NCI-H524 treated with DMSO at 0.1 percent for 48 hours (cell line): Measurements from ENCODE around the gene PIGZ.

Experiments used
- DNase-seq: peaks from one replicate; lab custom pipeline; 2025; lab: John Stamatoyannopoulos, UW

Gene PIGZ

DNA sequence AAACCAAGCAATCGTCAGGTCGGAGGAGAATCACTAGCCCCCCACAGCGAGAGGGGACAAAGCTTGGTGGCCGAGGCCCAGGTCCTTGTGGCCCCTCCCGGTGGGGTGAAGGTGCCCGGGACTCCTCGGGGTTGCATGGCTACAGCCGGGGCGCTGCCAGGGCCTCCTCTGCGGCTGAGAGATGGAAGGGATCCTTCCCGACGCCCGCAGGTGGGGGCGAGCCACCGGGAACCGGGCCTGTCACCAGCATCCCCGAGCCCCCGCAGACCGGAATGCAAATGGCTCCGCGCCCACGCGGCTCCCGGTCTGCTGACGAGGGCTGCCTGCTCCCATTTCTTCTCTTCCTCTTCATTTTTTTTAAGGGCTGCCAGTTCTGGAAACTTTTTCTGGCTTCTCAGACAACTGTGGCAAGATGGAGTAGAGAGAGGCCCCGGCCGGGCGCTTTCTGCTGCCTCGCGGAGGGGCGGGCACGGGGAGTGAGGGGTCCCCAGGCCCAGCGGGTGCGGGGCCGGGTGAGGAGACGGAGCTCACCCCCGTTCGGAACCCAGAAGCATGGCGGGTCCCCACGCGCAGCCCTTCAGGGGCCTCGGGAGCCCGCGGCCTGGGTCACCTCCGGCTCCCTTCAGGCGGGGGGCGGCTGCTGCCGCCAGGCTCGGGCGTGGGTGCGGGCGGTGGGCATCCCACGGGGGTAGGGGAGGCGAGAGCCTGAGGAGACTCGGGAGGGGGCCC, 33.5 kb upstream of the PIGZ start:
- no peak for DNase-seq

DNA sequence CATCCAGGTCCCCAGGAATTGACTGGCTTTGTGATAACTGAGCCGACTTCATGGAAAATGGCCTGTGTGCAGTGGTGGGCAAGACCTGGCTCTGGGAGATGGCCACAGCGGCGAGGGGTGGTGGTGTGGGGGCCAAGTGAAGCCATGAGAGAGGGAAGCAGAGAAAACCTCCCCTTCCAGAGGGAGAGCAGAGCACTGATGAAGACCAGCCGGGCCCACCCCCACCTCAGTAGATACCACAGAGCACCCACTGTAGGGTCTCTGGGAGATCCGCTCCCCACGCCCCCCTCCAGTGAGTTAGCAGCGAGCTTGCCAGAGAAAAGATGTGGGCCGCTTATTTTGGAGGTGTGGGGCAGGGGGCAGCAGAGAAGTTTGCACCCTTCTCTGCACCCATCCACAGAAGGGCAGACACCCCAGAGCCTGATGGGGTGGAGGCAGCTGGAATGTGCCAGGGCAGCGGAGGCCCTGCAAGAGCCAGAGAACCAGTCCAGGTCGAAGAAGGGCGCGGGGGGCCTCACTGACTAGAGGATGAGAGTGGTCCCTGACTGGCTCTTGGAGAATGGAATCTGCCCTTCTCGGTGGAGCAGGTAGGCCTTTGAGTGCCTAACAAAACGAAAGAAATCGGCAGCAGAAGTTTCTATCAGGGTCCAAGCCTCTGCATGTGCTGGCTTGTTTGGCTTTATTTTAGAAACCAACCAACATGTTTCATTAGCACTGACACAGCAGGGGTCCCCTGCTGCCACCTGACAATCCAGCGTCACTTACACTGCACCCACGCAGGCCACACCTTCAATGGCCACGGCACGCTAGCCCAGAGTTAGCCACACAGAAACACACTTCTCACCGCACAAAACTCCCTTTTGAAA, 32.7 kb upstream of the PIGZ start:
- no peak for DNase-seq

DNA sequence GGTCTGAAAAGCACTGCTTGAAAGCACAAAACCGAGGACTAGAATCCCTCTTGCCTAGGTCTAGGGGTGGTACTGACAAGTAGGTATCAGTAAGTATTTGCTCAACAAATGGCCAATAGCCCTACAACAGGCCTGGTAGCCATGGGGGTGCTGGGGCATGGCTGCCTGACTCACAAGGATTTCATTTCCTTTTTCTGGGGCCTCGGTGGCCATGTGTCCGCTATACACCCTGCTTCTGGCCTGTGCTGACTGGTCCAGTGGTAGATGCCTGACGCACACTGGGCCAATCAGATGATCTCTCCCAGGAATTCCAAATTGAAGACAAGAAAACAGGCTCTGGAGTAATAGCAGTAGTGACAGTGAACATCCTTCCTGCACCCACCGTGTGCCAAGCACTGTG, 31.6 kb upstream of the PIGZ start:
- DNase-seq, result no peak

DNA sequence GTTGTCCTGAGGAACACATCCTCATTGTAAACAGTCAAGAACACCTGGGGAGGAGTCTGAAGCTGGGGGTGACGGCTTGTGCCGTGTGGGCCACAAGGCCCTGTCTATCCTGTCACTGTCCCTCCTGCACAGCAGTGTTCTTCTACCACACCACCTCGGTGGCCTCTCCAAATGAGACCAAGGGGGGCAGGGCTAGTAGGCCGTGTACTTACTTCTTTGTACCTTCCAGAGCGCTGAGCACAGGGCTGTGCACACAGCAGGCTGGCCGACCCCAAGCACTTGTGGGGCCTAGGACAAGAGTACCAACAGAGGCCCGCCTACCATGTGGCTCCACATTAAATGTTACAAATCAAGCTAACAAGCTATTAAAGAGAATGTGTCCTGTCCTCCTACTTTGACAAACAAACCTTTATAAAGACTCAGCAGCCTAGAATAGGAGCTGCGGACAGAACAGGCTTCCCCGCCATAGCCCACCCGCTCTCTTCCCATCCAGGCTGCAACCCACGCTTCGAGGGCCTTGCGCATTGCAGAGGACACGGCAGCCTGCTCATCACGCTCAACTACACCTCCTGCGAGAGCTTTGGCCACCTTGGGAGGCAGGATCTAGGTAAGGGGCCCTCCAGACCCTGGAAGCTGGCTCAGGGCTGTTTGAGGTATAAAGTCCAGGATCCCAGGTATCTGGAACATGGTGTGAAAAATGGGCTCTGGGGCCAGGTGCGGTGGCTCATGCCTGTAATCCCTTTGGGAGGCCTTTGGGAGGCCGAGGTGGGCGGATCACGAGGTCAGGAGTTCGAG, 30.5 kb upstream of the PIGZ start:
- no peak for DNase-seq

DNA sequence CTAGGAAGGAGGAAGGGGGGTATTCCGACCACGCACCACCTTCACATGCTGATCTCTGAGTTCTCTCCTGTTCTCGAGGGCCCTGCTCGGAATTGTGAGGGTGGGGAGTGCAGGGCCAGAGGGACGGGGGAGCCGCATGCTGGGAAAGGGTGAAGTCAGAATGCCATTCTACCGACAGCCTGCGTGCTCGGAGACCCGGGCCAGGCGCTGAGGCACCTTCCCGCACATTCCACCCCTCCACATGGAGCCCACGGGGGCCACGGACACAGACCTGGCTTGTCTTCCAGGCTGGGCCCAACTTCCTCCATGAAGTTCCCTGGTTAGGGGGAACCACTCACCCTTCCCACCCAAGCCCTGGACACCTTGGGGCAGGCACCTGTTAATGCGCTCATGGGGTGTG, 28.7 kb upstream of the PIGZ start:
- DNase-seq, result no peak

DNA sequence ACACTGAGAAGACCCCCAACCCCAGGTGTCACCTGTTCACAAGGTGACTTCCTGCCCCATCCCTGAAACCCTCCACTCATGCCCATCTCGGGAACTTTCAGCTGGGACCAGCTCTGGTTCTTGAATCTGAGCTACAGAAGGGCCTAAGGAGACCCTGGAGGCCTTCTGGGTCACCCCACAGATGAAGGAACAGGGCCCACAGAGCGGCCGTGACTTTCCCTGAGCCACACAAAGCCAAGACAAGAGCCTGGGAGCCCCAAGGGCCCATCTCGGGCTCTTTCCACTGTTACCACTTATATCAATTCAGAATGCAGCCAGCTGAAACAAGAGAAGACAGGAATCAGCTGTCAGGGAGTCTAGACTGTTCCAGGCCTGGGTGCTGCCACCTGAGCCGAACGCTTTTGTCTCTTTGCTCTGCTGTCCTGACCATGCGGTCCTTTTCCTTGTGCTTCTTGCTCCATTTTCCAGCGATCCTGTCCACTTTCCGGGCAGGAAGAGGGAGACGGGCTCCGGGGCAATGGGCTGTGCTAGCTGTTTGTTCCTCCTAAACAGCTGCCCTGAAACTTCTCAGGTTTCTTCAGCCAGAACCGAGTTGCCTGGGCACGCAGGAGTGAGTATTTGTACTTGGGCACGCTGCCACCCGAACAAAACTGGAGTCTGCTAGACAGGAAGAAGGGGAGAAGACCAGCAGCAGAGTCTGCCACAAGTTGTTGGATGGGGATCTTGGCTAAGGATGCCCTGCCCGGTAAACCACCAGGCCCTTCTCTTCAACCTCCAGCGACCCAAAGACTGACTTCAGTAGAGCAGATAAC, 28.0 kb upstream of the PIGZ start:
- DNase-seq, result no peak

DNA sequence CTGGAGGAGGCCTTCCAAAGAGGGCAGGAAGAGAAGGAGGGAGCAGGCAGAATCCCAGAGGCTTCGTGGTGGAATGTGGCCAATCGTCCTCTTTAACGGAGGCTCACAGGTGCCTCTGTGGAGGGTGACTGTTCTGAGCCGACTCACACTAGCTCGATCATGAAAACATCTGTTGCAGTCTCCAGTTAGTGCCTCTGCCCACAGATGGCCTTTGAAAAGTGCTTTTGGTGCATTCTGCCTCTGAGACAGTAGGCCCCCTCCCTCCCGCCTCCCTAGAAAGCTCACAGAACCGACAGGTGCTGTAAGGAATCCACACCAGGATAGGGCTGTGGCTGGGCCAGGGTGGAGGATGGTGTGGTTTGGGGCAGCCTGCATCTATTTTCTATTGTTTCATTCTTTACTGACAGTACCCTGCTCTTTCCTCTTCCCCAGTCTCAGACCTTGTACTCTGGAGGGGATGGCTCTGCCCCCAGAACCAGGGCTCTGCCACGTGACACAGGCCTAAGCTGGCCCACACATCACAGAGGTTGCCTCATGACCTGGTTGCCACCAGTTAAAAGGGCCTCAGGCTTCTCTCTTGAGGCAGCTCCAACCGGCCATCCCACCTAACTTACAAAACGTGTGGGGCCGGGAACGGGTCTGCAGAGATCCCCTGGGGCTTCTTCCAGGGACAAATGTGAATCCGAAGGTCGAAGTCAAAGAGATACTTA, 27.2 kb upstream of the PIGZ start:
- peak; percentile 88 for DNase-seq

DNA sequence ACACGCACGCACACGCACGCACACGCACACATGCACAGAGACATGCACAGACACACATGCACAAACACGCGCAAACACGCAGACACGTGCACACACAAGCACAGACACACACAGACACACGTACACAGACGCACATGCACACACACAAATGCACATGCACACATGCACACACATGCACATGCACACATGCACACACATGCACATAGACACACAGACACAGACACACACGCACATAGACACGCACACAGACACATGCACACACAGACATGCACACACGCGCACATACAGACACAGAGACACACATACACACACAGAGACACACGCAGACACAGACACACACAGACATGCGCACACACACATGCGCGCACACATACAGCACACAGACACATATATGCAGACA, 26.4 kb upstream of the PIGZ start:
- no peak for DNase-seq

DNA sequence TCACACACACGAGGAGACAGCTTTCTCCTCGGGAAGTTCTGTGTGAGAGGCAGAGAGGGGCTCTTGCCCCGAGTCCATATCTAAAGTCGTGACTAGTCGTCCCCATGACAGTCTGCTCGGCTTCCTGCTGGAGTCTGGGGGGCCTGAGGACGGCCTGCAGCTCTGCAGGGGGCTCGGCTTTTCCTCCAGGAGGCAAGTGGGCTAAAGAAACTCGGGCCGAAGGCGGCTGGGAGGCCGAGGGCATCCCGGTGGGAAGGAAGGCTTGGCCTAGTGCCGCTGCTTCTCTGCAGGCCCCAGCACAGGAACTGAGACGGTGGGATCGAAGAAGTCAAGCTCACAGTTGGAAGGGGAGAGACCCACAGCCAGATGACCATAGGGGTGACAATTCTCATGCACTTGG, 25.4 kb upstream of the PIGZ start:
- no peak for DNase-seq

DNA sequence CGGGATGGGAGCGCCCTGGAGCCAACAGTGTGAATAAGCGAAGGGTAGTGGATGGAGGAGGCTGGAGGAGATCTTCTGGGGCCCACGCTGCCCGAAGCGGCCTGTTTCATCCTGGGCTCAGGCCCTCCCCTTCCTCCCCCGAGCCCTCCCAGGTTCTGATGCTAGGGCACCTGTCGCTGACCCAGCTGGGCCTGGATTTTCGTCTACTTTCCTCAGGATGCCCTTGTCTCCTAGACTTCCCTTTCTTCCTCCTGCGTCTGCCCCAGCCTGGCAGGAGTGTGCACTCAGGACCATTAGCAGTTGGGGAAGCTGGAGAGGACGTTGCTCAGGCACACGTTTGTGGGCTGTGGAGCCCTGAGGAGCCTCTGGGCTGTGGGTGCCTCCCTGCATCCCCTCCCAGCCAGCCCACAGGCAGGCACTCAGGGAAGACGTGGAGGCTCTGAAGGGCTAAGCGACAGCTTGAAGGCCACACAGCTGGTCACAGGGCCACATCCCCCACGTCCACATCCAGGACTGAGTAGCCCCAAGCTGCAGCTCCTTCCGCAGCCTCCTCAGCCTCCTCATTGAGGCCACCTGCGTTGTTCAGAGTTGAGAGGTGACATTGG, 23.9 kb upstream of the PIGZ start:
- DNase-seq, result no peak

DNA sequence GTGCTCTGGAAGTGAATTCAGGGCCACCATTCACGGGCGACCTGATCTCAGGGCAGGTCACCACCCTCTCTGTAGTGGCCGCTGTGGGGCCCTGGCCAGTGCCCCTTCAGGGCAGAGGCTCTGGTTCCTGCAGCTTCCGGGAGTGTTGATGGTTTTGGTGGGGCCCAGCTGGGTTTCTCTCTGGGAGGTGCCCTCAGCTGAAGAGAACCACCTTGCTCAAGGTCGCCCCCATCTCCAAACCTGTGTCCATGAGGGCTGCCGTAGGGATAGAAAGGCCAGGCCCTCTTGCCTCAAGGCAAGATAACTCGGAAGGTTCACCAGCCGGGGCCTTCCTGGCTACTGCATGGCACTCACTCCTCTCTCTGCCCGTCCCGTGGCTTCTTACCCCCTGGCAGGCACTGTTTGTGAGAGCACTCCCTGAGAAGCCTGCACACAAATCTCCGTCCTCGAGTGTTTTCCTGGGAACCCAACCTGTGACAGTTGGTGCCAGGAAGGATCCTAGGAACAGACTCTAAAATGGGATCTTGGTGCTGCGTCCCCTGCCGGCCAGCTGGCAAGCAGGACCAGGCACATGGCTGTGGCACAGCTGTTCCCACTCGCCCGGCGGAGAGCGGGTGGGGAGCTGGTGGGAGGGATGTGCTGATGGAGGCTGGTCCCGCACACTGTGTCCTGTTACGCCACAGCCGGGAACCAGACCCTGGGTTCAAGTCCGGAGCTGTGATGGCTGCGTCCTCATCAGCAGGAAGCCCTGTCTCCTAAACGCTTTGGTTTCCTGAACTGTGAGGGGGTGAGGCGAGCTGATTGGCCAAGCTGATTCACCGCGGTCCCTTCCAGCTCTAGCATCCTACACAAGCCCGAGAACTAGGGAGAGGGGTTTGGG, 23.2 kb upstream of the PIGZ start:
- DNase-seq, result no peak

DNA sequence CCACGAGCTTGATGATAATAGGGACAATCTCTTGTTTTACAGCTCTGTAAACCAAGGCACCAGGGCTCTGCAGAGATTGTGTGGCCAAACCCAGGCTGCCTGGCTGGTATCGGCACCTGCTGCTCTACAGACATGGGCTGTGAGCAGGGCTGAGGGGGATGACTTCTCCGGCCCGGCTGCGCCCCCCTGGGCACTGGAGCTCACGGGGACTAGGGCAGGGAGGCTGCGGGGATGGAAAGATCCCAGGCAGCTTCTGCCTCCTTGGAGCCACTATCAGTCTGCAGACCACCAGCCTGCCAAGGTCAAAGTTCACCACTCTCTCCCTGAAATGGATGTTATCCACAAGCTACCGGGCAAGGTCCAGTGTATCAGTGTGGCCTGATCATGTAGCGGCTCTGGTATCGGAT, 22.0 kb upstream of the PIGZ start:
- no peak for DNase-seq

DNA sequence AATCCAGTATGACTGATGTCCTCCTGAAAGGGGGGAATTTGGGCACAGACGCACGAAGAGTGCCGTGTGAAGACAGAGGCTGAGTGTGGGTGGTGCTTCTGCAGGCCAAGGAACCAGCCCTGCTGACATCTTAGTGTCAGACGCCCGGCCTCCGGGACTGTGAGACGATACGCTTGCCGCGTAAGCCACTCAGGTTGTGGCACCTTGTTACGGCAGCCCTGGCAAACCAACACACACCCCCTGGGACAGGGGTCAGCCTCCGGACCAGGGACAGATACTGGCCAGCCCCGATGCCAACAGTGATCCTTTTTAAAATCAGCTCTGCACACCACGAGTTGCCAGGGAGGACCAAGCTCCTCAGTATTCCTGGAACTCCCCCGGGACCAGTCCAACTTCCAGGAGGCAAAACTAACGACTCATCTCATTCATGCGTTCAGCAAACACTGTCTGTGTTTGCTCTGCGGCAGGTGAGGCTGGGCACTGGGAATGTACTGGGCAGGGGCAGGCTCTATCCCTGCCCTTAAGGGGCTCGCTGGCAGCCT, 21.2 kb upstream of the PIGZ start:
- DNase-seq, result no peak

DNA sequence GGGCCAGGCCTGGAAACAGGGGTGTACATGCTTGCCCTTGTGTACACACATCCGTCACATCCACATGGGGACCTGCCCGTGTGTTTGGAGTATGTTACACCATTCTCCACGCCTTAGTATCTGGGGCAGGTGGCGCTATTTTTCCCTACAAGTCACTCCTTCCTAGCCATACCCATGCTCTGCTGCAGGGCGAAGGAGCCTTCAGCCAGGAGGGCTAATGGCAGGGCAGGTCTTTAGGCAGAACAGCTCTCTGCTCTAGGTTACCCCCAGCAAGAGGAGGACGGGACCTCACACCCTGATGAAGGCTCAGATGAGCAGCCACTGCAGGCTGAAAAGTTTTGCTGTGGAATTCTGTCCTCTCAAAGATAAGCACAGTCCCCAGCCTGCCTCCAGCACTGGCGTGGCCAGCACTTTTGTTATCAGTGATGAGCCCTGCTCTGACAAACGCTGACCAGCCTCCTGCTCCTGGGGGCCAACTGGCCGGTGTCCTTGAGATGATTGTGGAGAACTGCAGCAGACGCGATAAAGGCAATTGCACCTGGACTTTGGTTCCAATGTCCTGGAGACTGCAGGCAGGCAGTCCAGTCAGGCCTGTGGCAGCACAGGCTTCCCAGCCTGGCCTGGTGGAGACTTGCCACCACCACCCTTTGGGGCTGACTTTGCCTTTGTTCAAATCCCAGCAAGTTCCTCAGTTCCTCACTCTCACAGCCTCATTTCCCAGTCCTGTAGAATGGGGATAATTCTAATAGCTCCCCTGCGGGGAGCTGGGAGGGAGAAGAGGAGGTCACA, 19.8 kb upstream of the PIGZ start:
- DNase-seq, result no peak

DNA sequence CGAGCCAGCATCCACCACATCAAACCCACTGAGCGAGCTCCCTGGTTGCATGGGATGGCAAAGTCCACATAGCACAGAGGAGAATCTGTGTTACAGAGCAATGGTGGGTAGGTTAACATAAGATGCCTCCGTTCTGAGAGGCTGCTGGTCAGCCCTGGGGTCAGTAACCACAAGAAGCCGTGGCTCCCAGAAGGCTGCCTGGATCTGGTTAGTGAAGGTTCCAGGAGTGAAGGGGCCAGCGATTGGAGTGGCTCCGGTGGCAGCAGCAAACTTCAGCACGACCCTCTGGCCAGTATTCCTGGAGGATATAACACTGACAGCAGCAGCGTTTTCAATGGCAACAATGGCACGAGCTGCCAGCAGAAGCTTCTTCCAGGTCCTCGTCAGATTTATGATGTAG, 18.4 kb upstream of the PIGZ start:
- no peak for DNase-seq

DNA sequence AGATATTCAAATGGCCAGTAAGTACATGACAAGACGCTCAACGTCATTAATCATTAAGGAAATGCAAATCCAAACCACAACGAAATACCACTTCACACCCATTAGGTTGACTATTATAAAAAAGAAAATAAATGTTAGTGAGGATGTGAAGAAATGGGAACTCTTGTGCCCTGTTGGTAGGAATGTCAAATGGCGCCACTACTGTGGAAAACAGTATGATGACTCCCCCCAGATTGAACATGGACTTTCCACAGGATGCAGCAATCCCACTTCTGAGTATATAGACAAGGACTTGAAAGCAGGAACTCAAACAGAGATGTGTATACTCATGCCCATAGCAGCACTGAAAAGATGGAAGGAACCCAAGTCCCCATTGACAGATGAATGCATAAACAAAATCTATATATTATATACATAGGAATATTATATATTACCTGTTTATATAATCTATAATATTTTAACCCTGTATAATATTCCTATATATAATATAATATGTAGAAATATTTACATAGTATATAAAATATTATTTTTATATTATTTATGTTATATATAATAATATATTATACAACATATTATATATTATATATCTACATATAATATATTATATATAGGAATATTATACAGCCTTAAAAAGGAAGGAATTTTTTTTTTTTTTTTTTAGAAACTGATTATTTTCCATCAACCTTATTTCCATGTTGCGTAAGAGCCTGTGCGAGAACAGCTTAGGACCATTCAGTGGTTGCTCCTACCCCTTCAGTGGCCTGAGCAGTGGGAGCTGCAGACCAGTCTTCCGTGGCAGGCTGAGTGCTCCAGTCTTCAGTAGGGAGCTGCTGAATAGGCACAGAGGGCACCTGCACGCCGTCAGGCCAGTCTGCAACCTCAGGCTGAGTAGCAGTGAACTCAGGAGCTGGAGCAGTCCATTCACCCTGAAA, 17.6 kb upstream of the PIGZ start:
- no peak for DNase-seq

DNA sequence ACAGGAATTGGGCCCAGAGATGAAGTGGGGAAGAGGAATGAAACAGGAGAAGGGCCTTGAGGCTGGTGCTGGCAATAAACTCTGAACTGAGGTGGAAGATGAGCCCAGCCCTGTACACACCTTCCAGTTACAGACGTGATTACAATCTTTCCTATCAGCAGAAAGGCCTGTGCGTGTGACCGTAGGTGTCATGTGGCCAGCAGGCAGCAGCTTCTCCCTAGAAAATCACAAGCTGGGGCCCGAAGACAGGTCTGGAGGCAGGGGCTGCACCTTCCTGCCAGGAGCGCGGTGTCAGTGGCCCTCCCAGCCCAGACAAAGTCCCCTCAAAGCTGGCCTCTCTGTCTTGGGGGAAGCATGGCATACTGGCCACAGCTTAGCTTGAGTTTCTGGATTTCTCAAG, 16.7 kb upstream of the PIGZ start:
- no peak for DNase-seq

DNA sequence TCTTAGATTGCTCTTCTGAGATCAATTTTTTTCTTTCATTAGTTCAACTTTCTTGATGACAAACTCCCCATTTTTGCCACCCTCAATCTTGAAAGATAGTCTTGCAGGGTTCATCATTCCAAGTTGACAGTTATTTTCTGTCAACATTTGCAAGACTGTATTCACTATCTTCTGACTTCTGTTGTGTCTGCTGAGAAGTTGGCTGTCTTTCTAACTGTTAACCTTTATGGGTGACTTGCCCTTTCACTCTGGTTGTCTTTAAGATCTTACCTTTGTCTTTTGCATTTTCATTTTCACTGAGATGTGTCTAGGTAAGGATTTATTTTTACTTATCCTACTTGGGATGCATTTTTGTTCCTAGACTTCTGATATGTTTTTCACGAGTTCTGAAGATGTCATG, 14.6 kb upstream of the PIGZ start:
- no peak for DNase-seq
